B cell (primary cell): ENCODE measurements around the gene PARD6G.

Experiments
- CTCF ChIP-seq: fragments of 200-600 bp; IDR thresholded peaks from one replicate; pipeline ENCODE4 v1.8.0; 2022; ENCODE audit warnings: antibody characterized with exemption, mild to moderate bottlenecking
- EZH2 ChIP-seq: IDR thresholded peaks from 2 replicates; pipeline ENCODE4 v1.6.1; 2012; ENCODE audit warnings: borderline replicate concordance, low read depth, mild to moderate bottlenecking, moderate library complexity, low read length; ENCODE audit not compliant: insufficient read depth, poor library complexity, severe bottlenecking

DNA sequence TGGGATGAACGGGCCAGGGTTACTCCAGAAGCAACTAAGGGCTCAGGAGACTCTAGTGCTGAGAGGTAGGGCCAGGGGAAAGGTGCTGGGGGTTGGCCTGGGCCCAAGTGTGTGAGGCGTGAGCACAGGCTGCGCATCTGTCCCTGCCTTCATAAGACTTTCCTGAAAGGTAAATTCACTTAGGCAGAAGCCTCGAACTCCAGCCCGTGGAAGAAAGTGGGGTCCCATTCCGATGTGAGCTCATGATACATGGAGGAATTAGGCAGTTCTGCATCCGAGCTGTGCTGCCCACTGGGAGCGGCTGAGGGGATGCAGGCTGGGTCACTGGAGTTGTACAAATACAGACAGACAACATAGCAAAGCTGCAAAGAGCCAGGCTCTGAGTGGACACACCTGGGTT, 16.2 kb downstream of the PARD6G start:
- no peak for TF ChIP-seq CTCF
- no peak for TF ChIP-seq EZH2
